ENCODE data around the gene TSC22D1. TPM values are rescaled to one million over a fixed set of nuclear protein-coding genes. Genes with fewer than 3 reads are reported as not detected.
A peak's percentile ranks its signal among the peaks of the same experiment; 100 is the strongest.

The TSC22D1 gene
- total RNA-seq, 2 donors from 2014 or later = 6.4 to 13.2 TPM

DNA sequence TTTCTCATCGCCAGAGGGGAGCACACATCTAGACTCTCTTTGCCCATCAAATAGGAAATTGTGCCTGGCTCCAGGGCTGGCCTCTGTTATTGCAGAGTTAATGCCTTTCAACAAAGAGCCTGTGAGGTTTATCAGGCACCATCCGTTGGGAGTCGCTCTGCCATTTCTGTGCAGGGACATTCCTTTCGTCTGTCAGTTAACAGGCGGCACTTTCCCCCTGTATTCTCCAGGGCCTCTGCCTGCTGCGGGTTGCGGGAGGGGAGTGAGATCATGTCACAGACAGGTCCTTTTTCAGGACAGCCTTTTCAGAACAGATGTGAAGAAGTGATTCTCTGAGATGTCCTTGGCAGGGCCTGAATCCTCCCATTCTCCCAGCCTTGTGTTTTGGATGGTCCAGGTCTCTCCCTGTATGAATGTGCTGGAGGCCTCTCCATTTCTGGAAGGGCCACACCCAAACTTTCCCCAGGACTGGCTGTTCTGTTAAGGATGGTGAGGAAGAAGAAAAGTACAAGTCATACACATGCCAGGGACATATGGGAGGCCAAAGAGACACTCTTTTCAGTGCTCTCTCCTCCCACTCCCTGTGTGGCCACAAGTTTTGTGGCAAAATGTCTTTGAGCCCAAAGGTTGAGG lies 187.6 kb downstream of the TSC22D1 start:
- no peak overlapping the region for H3K4me3 Mint-ChIP-seq
- H3K9me3 Mint-ChIP-seq = no peaks in the 10 kb centered on the region
- no peak overlapping the region for H3K27ac Mint-ChIP-seq
- H3K36me3 Mint-ChIP-seq = no peaks in the 10 kb centered on the region
- no peak for ATAC-seq
- no peak for DNase-seq (ENCODE audit: low spot score)
- peaks cover 0 to 7% of the 10 kb centered on the region in 2 donors for H3K27me3 Mint-ChIP-seq
- H3K4me1 Mint-ChIP-seq (ENCODE audit: low read depth in 2 of 2) = no peaks in the 10 kb centered on the region

DNA sequence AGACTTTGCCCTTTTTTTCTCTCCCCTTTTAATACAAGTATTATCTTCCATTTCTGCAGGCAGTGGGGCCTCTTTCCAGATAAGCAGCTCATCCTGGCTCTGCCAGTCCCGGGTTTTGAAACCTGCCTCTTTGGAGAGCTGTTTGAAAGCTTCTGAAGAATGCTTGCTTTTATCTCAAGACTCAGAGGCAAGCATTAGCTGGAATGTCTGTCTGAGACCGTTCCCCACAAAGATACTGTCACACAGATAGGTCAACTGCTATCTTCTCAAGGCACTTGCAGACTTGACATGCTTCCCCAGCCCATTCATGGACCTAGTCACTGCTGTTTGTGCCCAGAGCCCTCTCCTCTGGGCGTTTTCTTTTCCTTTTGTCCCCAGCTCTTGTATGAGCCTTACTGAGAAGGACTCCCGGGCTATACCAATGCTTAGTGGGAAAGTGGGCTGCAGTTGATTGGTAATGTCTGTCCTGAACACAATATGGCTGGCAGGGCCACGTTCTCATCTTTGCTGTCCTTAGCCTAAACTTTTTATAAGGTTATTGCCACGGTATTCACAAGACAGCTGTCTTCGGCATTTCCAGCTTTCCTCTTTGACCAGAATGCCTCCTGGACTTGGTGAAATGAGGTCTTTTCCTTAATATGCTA lies 189.1 kb downstream of the TSC22D1 start:
- DNase-seq (ENCODE audit: low spot score) (no peak), ATAC-seq (no peak)
- H3K36me3 Mint-ChIP-seq = no peaks in the 10 kb centered on the region

DNA sequence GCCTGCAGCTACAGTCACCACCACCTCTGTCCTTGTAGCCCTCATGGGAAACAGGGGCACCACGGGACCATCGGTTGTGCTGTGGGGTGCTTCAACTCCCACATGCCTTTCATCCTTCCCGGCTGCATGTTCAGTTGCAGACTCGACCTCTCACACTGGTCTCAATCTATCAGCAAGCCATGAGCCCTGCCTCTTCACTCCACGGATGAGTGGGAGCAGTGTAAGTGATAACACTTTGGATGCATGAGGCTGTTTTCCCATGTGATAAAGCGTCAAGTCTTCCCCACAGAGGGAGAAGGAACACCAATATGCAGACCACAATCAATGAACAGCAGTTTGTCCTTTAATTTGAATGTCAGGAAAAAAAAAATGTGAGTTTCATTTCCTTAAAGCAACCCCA lies 190.3 kb downstream of the TSC22D1 start:
- H3K4me3 Mint-ChIP-seq = no peak overlapping the region
- no peak overlapping the region for H3K27ac Mint-ChIP-seq
- no peaks in the 10 kb centered on the region for H3K9me3 Mint-ChIP-seq
- DNase-seq (ENCODE audit: low spot score) (no peak), ATAC-seq (no peak)
- H3K36me3 Mint-ChIP-seq = no peaks in the 10 kb centered on the region
- no peaks in the 10 kb centered on the region for H3K4me1 Mint-ChIP-seq (ENCODE audit: low read depth in 2 of 2)
- H3K27me3 Mint-ChIP-seq = no peaks in the 10 kb centered on the region

More for the DNA sequence above, 189.1 kb downstream of the TSC22D1 start:
- Mint-ChIP-seq H3K4me1 (ENCODE audit: low read depth in 2 of 2) (no peaks in the 10 kb centered on the region), H3K4me3 (no peak overlapping the region), H3K27me3 (no peaks in the 10 kb centered on the region), H3K9me3 (no peaks in the 10 kb centered on the region), H3K27ac (no peak overlapping the region)

DNA sequence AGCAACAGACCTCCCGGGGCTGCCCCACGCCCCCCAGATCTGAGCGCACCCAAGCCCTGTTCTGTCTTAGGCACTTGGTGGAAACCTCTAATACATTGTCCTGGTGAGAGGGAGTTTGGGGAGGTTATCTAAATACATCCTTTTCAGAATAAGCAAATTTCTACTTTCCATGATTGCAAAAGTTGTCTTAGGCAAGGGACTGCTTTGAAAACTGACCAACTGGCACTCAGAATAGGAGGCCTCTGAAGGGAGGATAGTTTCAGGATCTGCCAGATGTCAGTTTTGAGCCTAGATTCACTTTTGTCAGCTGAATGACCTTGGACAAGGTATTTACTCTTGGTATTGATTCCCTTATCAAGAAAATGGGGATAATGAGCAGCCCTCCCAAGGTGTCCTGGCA lies 190.7 kb downstream of the TSC22D1 start:
- Mint-ChIP-seq H3K4me3 (no peak overlapping the region), H3K4me1 (ENCODE audit: low read depth in 2 of 2) (no peaks in the 10 kb centered on the region), H3K36me3 (no peaks in the 10 kb centered on the region), H3K9me3 (no peaks in the 10 kb centered on the region), H3K27ac (no peak overlapping the region), H3K27me3 (no peaks in the 10 kb centered on the region)
- peak in 1 of 2 donors; percentile 43 for ATAC-seq
- no peak for DNase-seq (ENCODE audit: low spot score)

DNA sequence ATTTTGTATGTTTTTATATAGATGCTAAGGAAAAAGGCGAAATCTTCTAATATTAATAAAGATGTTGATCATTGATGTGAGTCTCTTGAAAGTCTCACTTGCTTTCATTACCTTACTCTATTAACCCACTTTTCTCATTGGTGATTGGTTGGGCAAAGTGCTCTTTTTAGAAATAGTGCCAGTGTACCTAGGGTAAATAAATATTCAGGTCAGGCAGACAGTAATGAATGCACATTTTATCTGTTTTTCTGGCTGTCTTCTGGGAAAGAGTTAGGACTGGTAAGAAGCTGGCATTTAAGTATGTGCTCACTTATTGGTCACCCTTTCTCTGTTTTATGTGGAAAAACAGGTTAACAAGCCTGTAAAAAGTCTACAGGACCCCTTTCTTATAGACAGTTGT lies 191.4 kb downstream of the TSC22D1 start:
- ATAC-seq = no peak
- H3K4me3 Mint-ChIP-seq = no peak overlapping the region
- no peak overlapping the region for H3K27ac Mint-ChIP-seq

DNA sequence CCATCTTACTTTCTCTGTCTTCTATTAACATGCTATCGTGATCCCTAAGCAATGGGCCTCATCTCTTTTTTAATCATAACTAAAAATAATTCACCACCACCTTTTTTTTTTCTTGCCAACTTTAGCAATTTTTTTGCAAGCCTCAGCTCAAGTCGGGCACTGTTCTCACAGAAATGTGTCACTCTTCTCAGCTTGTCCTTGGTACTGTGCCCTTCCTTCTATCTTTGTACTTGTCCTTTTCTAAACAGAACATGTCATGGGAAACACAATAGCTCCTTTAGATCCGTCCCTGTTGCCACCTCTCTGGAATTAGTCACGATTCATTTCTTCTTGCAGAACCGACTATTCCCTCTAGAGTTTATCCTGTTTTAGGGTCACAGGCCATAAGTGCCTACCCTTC lies 192.2 kb downstream of the TSC22D1 start:
- Mint-ChIP-seq H3K4me3 (no peak overlapping the region), H3K27ac (no peak overlapping the region), H3K4me1 (ENCODE audit: low read depth in 2 of 2) (no peaks in the 10 kb centered on the region), H3K9me3 (no peaks in the 10 kb centered on the region), H3K36me3 (no peaks in the 10 kb centered on the region), H3K27me3 (no peaks in the 10 kb centered on the region)
- ATAC-seq = no peak
- no peak for DNase-seq (ENCODE audit: low spot score)

More for the DNA sequence above, 191.4 kb downstream of the TSC22D1 start:
- Mint-ChIP-seq H3K9me3 (no peaks in the 10 kb centered on the region), H3K36me3 (no peaks in the 10 kb centered on the region), H3K27me3 (no peaks in the 10 kb centered on the region), H3K4me1 (ENCODE audit: low read depth in 2 of 2) (no peaks in the 10 kb centered on the region)
- DNase-seq (ENCODE audit: low spot score) = no peak

DNA sequence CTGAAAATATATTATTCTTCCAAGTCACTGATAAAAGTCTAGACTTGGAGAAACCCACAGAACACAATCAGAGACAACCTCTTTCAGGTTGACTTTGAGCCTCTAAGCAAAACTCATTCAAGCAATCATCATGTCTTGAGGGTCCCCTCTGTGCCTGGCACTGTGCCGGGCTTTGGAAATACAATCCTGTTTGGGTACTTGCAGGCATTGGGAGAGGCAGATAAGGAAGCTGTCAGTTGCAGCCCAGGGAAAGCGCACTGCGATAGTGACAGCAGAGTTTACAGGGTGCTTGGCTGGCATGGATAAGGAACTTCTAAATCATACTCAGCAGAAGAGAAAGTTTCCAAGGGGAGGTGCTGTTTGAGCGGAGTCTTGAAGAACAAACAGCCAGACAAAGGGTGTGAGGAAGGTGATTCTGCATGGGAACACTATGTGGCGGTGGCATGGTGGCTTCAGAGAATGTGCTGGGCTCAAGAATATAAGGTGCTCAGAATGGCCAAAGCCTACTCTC lies 193.4 kb downstream of the TSC22D1 start:
- no peak for DNase-seq (ENCODE audit: low spot score)
- Mint-ChIP-seq H3K27me3 (no peaks in the 10 kb centered on the region), H3K36me3 (no peaks in the 10 kb centered on the region), H3K9me3 (no peaks in the 10 kb centered on the region), H3K27ac (no peak overlapping the region), H3K4me1 (ENCODE audit: low read depth in 2 of 2) (no peaks in the 10 kb centered on the region), H3K4me3 (no peak overlapping the region)
- no peak for ATAC-seq

Other genes with a start within 250 kb of the TSC22D1 start
- gene SERP2, start 202.5 kb downstream of the TSC22D1 start, total RNA-seq = 1 to 10 TPM; 3.8 to 9.1 TPM

All from natural killer cell treated with Interleukin-12 subunit alpha and Interleukin-12 subunit beta and Interleukin-15 and Interleukin-18, amount 100 ng/mL, for 72 hours (primary cell).